Neural progenitor cell (in vitro differentiated cells): ENCODE measurements around the gene SLC2A9.

Source experiments
- CTCF ChIP-seq: fragments of 200-600 bp; sonication (generic); IDR thresholded peaks from 2 replicates; pipeline ENCODE4 v1.5.1; 2017; ENCODE audit warnings: antibody characterized with exemption, mild to moderate bottlenecking
- EZH2phosphoT487 ChIP-seq: fragments of 200-600 bp; sonication (generic); IDR thresholded peaks from 2 replicates; pipeline ENCODE4 v1.6.1; 2017; ENCODE audit warnings: antibody characterized with exemption

- TF ChIP-seq CTCF (no peak), EZH2phosphoT487 (no peak)
Measured at GRCh38 chr4:10007793-10008608, 13.3 kb downstream of the SLC2A9 start.
